GM19324 (cell line): ENCODE results near the gene BRIP1.
"Not testable (repeated sequence)": the region's sequence is repeated elsewhere in the genome, so short reads cannot be mapped to it uniquely, and the experiment has no call there.

ENCODE experiments used
- ATAC-seq: cut with Tn5 transposase; IDR thresholded peaks from one replicate; pipeline ENCODE4 v1.9.1; 2021; ENCODE audit warnings: mild to moderate bottlenecking, moderate library complexity; ENCODE audit not compliant: unreplicated experiment, low FRiP score

The BRIP1 gene

GRCh38 chr17:61735807-61736206 lies 127.5 kb downstream of the BRIP1 start:
- ATAC-seq: no peak

DNA sequence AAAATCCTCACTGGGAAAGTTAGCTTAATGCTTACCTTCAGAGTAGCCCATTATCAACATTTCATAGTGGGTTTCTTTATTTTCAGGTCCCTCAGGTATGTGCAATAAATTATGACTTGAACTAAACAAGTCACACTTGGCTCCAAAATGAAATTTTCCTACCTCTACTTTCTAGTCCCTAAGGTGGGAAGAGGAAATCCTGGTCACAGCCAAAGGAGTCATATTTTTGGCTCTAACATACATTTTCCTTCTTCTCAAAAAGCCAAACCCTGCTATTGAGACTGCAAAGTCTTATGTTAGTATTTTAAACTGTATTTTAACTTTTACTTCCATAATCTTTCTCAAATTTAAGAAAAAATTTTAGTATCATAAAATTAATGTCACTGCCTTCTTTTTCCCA lies 128.9 kb downstream of the BRIP1 start:
- ATAC-seq: no peak

DNA sequence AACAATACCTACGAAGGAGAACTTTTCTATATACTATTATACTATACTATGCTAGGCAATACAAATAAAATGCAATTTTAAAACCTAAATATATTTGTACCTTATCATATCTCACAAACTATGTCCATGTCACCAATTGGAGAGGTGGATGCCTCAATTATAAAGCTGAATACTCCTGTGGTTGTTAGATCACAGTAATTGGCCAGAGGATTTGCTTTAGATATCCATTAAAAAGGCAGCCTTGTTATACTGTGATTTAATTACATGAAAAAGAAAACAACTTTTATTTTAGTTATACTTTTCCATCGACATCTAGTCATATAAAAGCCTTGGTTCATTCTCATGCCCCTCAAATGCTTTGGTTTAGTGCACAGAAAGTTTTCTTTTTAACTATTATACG lies 129.3 kb downstream of the BRIP1 start:
- no peak for ATAC-seq

DNA sequence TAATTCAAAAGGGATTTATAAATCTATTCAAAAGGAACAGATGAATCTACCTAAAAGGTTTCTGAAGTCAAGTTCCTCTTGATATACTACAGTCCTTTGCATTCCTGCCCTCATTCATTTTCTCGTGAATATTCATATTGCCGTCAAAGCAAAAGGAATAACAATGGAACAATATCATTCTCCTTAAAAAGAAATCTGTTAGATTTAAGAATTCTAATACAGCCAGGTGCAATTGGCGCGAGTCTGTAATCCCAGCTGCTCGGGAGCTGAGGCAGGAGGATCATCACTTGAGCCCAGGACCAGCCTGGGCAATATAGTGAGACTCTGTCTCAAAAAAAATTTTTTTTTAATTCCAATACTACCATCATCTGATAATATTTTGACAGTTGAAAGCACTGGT lies 130.3 kb downstream of the BRIP1 start:
- ATAC-seq: no peak

DNA sequence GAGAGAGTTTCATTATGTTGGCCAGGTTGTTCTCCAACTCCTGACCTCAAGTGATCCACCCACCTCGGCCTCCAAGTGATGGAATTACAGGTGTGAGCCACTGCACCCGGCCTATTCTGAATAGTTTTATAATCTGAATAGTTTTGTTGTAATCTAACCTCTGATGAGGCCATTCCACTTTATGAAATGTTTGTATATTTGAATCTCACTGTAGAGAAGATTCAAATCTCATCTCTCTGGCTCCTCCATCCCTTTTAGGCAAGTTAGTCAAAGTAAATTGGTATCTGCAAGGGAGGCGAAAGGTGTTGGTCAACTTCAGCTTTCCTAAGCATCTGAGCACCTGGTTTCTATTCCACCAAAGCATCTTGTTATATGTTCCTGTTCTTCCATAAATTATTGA lies 131.2 kb downstream of the BRIP1 start:
- ATAC-seq: no peak

- ATAC-seq: no peak
Observed at GRCh38 chr17:61731330-61731729, 132.0 kb downstream of the BRIP1 start.

DNA sequence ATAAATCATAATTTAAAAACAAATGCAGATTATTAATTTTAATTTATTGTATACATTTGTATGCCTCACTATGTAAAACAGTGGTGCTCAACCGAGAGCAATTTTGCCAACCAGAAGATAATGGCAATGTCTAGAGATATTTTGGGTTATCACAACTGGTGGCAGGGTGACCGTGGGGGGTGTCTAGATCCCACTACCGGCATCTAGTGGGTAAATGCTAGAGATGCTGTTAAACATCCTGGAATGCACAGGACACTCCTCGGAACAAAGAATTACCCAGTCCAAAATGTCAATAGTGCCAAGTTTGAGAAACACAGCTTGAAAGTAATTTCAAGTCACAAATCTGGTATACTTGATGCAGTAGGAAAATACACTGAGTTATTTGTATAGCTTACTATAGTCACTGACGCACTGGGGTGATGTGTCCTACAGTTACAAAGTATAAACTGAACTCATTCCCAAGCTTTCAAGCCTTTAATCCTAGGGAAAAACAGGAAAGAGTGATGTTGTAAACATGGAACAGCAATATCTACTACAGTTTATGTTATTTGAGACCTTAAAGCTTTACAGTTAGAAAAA lies 133.5 kb downstream of the BRIP1 start:
- no peak for ATAC-seq

GRCh38 chr17:61728297-61728836 lies 135.0 kb downstream of the BRIP1 start:
- no peak for ATAC-seq

- not testable (repeated sequence) for ATAC-seq
Observed at GRCh38 chr17:61727798-61728197, 135.5 kb downstream of the BRIP1 start.

DNA sequence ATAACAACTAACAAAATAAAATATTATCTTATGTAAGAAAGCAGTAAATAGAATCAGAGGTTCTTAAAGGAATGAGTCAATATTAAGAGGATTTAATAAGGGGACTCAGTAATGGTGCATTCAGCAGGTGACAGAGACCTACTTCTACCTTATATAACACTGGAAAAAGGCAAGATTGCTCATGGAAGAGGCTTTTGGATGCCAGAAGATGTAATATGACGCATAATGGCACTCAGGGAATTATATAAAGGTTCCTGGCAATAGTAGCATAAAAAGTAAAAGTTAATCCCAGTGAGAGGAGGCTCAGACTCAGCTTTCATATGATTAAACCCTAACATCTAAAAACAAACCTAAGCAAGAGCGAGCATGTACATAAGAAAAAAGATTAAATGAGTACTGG lies 136.4 kb downstream of the BRIP1 start:
- ATAC-seq: no peak

DNA sequence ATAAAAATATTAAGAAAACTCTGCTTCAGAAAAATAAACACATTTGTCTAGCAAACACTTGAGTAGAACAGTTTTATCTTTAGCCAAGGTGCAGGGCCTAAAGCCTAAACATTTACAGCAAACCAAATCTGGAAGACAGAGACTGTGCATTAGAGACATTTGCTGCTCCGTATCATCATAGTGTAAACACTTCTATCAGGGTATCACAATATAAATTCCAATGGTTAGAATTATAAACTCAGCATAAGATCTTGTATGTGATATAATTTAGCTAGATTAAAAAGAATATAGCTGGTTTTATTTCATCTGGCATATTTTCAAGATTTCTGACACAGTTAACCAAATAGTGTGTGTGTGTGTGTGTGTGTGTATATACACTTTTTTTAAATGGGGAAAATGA lies 138.6 kb downstream of the BRIP1 start:
- ATAC-seq: no peak

- ATAC-seq: no peak
Observed at GRCh38 chr17:61723914-61724313, 139.4 kb downstream of the BRIP1 start.

GRCh38 chr17:61723183-61723582 lies 140.1 kb downstream of the BRIP1 start:
- no peak for ATAC-seq

- no peak for ATAC-seq
Observed at GRCh38 chr17:61722398-61722797, 140.9 kb downstream of the BRIP1 start.

DNA sequence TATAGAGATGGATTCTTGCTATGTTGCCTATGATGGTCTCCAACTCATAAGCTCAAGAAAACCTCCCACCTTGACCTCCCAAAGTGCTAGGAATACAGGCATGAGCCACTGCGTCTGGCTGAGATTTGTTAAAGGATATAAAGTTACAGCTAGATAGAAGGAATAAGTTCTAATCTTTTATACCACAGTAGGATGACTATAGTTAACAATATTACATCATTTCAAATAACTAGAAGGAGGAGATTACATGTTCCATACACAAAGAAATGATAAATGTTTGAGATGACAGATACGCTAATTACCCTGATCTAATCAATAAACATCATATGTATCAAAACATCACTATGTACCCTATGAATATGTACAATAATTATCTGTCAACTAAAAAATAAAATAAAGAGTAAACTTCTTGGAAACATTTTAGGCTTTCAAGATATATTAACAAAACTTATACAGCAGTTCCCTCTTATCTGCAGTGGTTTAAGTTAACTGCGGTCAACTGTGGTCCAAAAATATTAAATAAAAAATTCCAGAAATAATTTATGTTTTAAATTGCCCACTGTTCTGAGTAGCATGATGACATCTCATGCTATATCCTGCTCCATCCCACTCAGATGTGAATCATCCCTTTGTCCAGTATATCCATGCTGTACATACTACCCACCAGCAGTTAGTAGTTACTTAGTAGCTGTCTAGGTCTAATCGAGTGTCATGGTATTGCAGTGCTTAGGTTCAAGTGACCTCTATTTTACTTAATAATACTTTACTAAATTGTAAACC lies 143.1 kb downstream of the BRIP1 start:
- no peak for ATAC-seq

DNA sequence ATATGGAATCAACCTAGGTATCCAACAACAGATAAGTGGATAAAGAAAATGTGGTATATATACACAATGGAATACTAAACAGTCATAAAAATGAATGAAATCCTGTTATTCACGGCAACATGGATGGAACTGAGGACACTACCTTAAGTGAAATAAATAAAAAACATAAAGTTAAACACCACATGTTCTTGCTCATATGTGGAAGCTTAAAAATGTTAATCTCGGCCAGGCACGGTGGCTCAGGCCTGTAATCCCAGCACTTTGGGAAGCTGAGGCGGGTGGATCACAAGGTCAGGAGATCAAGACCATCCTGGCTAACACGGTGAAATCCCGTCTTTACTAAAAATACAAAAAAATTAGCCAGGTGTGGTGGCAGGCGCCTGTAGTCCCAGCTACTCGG lies 144.1 kb downstream of the BRIP1 start:
- not testable (repeated sequence) for ATAC-seq

DNA sequence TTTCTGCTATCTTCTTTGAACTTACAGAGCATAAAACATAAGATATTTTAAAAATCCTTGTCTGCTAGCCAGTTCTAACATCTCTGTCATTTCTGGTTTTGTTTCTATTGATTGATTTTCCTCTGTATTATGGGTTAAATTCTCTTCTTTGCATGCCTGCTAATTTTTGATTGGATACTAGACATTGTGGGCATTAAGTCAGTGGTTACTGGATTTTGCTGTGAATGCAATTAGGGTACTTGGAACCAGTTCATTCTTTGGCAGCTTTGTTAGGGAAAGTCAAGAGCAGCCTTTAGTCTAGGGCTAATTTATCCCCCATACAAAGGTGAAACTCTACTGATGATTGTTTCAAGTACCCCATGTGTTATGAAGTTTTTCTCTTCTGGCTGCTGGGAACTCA lies 145.3 kb downstream of the BRIP1 start:
- no peak for ATAC-seq

- ATAC-seq: no peak
Observed at GRCh38 chr17:61717352-61717751, 146.0 kb downstream of the BRIP1 start.

DNA sequence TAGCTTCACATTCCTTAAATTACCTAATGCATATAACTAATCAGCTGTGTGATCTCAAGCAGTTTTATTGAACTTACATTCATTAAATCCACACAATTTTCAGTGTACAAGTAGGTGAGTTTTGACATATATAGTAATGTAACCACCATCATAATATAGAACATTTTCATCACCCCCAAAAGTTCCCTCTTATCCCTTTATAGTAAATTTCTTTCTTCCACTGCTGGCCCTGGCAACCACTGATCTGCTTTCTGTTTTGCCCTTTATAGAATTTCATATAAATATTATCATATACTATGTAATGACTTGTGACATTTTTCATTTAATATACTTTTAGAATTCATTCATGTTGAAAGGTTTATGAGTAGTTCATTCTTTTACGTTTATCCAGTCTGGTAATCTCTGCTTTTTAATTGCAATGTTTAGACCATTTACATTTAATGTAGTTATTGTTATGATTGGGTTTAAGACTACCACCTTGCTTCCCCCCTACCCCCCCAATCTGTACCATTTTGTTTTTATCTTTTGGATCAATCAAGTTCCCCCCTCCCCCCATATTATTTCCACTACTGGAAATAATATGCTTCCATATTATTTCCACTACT lies 147.0 kb downstream of the BRIP1 start:
- ATAC-seq: no peak

- ATAC-seq: no peak
Observed at GRCh38 chr17:61715348-61715747, 148.0 kb downstream of the BRIP1 start.

DNA sequence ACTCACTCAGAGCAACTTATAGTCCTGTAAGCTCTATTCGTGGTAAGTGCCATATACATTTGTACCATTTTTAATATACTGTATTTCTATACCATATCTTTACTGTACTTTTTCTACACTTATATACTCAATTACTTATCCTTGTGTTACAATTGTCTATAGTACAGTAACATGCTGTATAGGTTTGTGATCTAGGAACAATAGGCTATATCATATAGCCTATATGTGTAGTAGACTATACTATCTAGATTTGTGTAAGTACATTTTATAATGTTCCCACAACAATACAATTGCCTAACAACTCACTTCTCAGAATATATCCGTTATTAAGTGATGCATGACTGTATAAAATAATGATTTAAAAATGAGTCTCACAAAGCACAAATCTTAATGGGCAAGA lies 149.0 kb downstream of the BRIP1 start:
- no peak for ATAC-seq

- no peak for ATAC-seq
Observed at GRCh38 chr17:61713035-61713434, 150.3 kb downstream of the BRIP1 start.
